ENCODE measurements around the gene CREB5. TPM values are rescaled to one million over a fixed set of nuclear protein-coding genes. Genes with fewer than 3 reads are reported as not detected.

Gene CREB5
- total RNA-seq, 1 experiment from 2014 or later: 1.3 TPM

DNA sequence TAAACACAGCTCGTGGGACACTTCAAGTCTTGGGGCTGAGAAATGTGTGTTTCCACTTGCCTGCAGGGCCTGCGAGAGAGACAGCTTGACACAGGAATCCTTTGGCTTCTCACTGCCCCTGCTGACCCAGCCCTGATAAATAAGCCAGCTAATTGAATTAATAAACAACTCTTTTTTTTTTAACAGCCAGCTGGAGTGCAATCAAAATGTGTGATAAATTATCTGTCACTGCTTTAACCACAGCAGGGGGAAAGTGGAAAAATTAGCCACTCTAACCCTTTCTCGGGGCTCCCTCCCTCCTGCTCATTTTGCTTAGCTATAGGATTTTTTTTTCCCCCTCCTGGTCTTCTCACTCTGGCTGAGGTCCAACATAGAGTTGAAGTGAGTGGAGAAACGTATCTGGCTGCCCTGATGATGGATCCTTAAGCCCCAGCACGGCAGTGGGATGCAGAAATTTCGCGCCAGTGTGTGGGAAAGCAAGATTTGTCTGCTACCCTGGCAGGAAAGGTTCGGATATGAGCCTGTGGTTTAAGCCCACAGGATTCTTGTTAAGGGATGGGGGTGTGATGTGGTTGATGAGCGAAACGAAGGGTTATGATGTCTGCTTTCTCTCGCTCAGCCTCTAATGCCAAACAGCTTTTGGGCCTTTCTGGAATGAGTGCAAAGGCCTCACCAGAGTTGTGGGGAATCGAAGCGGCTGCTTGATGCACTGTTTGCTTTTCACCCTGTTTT lies 372.0 kb downstream of the CREB5 start:
- ChIA-PET CTCF (interaction anchor here (0.7 kb wide), 1 partner anchor 143 kb away, joined by 3 read pairs; no protein-coding TSS in a partner anchor), POLR2A (no interaction called here)
- H3K9me3 Mint-ChIP-seq: no peaks in the 10 kb centered on the region
- H3K27me3 Mint-ChIP-seq (ENCODE audit: low read depth): no peaks in the 10 kb centered on the region; the same call in 1 of the 2 replicates
- no peaks in the 10 kb centered on the region for H3K4me1 Mint-ChIP-seq
- no peaks in the 10 kb centered on the region for H3K36me3 Mint-ChIP-seq
- ATAC-seq (no peak), DNase-seq (ENCODE audit: low spot score) (no peak)
- no peak overlapping the region for H3K27ac Mint-ChIP-seq
- H3K4me3 Mint-ChIP-seq: no peak overlapping the region
- TF ChIP-seq TP53 (CRISPR knock-in tag; IDR thresholded peaks at IDR 0.05) (no peak), FOXK1 (CRISPR knock-in tag; IDR thresholded peaks at IDR 0.05) (no peak), FOXP1 (CRISPR knock-in tag; IDR thresholded peaks at IDR 0.05; ENCODE audit: borderline replicate concordance) (no peak), CBFB (CRISPR knock-in tag; IDR thresholded peaks at IDR 0.05; ENCODE audit: low read depth) (no peak), ZNF396 (CRISPR knock-in tag; IDR thresholded peaks at IDR 0.05; ENCODE audit: borderline replicate concordance) (no peak), PRRX2 (CRISPR knock-in tag; IDR thresholded peaks at IDR 0.05) (no peak), GTF2I (CRISPR knock-in tag; conservative IDR thresholded peaks at IDR 0.05) (no peak), CREB1 (CRISPR knock-in tag; IDR thresholded peaks at IDR 0.05) (no peak), ZNF121 (CRISPR knock-in tag; IDR thresholded peaks at IDR 0.05) (no peak), ATF1 (CRISPR knock-in tag; IDR thresholded peaks at IDR 0.05) (no peak), ZNF416 (CRISPR knock-in tag; IDR thresholded peaks at IDR 0.05) (no peak), JAZF1 (CRISPR knock-in tag; IDR thresholded peaks at IDR 0.05) (no peak), RORB (CRISPR knock-in tag; IDR thresholded peaks at IDR 0.05) (no peak), ZNF317 (CRISPR knock-in tag; IDR thresholded peaks at IDR 0.05; ENCODE audit: borderline replicate concordance, low read depth) (no peak), MYBL2 (CRISPR knock-in tag; IDR thresholded peaks at IDR 0.05) (no peak)
- TF ChIP-seq, protein P1, sequence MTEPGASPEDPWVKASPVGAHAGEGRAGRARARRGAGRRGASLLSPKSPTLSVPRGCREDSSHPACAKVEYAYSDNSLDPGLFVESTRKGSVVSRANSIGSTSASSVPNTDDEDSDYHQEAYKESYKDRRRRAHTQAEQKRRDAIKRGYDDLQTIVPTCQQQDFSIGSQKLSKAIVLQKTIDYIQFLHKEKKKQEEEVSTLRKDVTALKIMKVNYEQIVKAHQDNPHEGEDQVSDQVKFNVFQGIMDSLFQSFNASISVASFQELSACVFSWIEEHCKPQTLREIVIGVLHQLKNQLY (CRISPR knock-in tag; IDR thresholded peaks at IDR 0.05): no peak
- TF ChIP-seq, protein P2, sequence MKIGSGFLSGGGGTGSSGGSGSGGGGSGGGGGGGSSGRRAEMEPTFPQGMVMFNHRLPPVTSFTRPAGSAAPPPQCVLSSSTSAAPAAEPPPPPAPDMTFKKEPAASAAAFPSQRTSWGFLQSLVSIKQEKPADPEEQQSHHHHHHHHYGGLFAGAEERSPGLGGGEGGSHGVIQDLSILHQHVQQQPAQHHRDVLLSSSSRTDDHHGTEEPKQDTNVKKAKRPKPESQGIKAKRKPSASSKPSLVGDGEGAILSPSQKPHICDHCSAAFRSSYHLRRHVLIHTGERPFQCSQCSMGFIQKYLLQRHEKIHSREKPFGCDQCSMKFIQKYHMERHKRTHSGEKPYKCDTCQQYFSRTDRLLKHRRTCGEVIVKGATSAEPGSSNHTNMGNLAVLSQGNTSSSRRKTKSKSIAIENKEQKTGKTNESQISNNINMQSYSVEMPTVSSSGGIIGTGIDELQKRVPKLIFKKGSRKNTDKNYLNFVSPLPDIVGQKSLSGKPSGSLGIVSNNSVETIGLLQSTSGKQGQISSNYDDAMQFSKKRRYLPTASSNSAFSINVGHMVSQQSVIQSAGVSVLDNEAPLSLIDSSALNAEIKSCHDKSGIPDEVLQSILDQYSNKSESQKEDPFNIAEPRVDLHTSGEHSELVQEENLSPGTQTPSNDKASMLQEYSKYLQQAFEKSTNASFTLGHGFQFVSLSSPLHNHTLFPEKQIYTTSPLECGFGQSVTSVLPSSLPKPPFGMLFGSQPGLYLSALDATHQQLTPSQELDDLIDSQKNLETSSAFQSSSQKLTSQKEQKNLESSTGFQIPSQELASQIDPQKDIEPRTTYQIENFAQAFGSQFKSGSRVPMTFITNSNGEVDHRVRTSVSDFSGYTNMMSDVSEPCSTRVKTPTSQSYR (CRISPR knock-in tag; IDR thresholded peaks at IDR 0.05): no peak
- TF ChIP-seq, protein P3, sequence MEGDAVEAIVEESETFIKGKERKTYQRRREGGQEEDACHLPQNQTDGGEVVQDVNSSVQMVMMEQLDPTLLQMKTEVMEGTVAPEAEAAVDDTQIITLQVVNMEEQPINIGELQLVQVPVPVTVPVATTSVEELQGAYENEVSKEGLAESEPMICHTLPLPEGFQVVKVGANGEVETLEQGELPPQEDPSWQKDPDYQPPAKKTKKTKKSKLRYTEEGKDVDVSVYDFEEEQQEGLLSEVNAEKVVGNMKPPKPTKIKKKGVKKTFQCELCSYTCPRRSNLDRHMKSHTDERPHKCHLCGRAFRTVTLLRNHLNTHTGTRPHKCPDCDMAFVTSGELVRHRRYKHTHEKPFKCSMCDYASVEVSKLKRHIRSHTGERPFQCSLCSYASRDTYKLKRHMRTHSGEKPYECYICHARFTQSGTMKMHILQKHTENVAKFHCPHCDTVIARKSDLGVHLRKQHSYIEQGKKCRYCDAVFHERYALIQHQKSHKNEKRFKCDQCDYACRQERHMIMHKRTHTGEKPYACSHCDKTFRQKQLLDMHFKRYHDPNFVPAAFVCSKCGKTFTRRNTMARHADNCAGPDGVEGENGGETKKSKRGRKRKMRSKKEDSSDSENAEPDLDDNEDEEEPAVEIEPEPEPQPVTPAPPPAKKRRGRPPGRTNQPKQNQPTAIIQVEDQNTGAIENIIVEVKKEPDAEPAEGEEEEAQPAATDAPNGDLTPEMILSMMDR (IDR thresholded peaks at IDR 0.05): no peak

DNA sequence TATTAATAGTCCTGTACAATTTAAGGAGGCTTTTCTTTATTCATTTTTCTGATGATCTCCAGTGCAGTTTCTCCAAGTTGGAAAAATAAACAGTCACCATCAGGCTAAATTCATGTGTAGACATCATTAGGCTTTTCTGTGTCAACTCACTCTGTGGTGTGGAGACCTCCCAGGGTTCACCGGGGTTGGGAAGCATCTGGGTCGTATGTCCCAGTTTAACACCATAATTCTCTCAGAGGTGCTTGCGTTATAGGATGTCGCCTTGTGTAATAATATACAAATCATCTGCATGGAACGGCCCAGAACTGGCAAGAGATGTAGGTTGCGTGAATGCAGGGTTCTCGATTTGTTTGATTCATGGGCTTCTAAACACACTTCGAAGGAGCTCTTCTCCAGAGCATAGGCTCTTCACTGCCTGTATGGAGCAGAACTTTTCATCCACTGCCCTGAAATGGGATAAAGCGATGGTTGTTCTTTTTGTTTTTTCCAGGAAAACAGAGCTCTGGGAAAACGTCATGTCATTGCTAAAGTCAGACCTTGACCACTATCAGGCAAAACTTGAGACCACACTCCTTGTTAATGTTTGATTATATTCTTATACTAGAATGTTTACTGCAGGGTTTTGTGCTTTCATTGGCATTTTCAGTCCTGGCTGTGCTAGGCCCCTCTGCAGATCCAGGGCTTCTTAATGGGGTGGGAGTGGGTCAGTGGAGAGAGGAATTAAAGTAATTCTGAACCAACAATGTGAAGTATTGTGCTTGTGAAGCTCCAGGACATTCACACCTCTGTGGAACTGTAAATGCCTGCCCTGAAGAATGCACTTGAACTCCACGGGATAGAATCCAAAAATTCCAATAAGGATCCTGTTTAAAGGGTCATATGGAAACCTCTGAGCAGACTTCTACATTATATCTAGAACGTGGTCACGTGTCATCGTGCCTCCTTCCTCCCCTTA lies 373.0 kb downstream of the CREB5 start:
- H3K4me1 Mint-ChIP-seq: no peaks in the 10 kb centered on the region
- ChIA-PET CTCF (no interaction called here), POLR2A (no interaction called here)
- no peak overlapping the region for H3K27ac Mint-ChIP-seq
- H3K4me3 Mint-ChIP-seq: no peak overlapping the region
- no peaks in the 10 kb centered on the region; the same call in 1 of the 2 replicates for H3K27me3 Mint-ChIP-seq (ENCODE audit: low read depth)
- no peaks in the 10 kb centered on the region for H3K36me3 Mint-ChIP-seq
- no peak for ATAC-seq
- no peaks in the 10 kb centered on the region for H3K9me3 Mint-ChIP-seq
- DNase-seq (ENCODE audit: low spot score): no peak
- TF ChIP-seq TEAD4 (CRISPR knock-in tag; IDR thresholded peaks at IDR 0.05): no peak
- TF ChIP-seq, protein P4, sequence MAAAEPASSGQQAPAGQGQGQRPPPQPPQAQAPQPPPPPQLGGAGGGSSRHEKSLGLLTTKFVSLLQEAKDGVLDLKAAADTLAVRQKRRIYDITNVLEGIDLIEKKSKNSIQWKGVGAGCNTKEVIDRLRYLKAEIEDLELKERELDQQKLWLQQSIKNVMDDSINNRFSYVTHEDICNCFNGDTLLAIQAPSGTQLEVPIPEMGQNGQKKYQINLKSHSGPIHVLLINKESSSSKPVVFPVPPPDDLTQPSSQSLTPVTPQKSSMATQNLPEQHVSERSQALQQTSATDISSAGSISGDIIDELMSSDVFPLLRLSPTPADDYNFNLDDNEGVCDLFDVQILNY (CRISPR knock-in tag; IDR thresholded peaks at IDR 0.05): no peak
- no peak for TF ChIP-seq CREM (CRISPR knock-in tag; IDR thresholded peaks at IDR 0.05)
- TF ChIP-seq, protein P5, sequence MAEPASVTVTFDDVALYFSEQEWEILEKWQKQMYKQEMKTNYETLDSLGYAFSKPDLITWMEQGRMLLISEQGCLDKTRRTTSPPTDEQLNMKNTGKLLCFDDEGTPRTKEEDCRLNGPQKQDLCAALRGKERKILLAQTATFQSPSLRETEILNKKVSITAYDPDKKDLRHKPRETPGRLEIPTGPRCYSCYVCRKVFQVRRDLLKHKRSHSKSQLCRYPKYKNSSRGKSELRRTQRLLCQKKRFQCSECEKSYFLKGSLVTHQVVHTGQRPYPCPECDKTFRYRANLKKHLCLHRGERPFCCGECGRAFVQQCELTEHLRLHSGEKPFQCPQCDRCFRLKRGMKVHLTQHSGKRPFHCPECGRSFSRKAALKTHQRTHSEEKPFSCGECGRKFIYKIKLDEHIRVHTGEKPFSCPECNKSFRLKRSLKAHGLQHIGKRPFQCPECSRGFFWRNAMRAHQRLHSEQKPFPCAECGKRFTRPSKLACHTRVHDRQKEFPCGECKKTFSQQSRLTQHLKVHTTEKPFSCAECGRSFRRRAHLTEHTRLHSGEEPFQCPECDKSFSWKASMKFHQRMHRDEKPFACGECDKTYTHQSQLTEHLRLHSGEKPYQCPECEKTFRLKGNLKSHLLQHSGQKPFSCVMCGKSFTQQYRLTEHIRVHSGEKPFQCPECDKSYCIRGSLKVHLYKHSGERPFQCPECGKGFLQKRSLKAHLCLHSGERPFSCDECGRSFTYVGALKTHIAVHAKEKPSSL (CRISPR knock-in tag; conservative IDR thresholded peaks at IDR 0.05): no peak
- TF ChIP-seq GTF2I (CRISPR knock-in tag; conservative IDR thresholded peaks at IDR 0.05): no peak
- no peak for TF ChIP-seq GABPB1 (CRISPR knock-in tag; IDR thresholded peaks at IDR 0.05)
- TF ChIP-seq KAT7 (CRISPR knock-in tag; IDR thresholded peaks at IDR 0.05; ENCODE audit: borderline replicate concordance): no peak
- TF ChIP-seq NR2C2 (CRISPR knock-in tag; IDR thresholded peaks at IDR 0.05): no peak
